Vagina (tissue), 2 donors: ENCODE data around the gene UBE2F.
"Not testable (repeated sequence)": the region's sequence is repeated elsewhere in the genome, so short reads cannot be mapped to it uniquely, and the experiment has no call there.

Experiments used
- POLR2A ChIP-seq, 2 donors: fragments of 450-650 bp; IDR thresholded peaks; one replicate each; pipeline ENCODE4 v1.6.1; 2017; ENCODE audit warnings: antibody characterized with exemption in 2 of 2, mild to moderate bottlenecking in 2 of 2, moderate library complexity in 2 of 2
- TF ChIP-seq, protein P1 (sequence below), 3 experiments: fragments of 450-650 bp in 2 of 3; fragments of 200-600 bp in 1 of 3; sonication (generic) in 1 of 3; IDR thresholded peaks; one replicate each; pipeline ENCODE4 v1.5.1; 2017 to 2019; ENCODE audit warnings: antibody characterized with exemption in 3 of 3, mild to moderate bottlenecking in 2 of 3, moderate library complexity in 2 of 3

DNA sequence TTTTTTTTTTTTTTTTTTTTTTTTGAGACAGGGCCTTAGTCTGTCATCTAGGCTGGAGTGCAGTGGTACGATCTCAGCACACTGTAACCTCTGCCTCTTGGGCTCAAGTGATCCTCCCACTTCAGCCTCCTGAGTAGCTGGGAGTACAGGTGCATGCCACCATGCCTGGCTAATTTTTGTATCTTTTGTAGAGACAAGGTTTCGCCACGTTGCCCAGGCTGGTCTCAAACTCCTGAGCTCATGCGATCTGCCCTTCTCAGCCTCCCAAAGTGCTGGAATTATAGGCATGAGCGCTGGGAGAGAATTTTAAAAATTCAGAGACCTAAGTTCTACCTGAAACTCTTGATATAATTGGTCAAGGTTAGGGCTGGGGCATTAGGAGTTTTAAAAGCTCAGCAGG is 14.8 kb downstream of the UBE2F start:
- TF ChIP-seq, protein P1, sequence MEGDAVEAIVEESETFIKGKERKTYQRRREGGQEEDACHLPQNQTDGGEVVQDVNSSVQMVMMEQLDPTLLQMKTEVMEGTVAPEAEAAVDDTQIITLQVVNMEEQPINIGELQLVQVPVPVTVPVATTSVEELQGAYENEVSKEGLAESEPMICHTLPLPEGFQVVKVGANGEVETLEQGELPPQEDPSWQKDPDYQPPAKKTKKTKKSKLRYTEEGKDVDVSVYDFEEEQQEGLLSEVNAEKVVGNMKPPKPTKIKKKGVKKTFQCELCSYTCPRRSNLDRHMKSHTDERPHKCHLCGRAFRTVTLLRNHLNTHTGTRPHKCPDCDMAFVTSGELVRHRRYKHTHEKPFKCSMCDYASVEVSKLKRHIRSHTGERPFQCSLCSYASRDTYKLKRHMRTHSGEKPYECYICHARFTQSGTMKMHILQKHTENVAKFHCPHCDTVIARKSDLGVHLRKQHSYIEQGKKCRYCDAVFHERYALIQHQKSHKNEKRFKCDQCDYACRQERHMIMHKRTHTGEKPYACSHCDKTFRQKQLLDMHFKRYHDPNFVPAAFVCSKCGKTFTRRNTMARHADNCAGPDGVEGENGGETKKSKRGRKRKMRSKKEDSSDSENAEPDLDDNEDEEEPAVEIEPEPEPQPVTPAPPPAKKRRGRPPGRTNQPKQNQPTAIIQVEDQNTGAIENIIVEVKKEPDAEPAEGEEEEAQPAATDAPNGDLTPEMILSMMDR (IDR thresholded peaks at IDR 0.05): not testable (repeated sequence)
- TF ChIP-seq POLR2A (IDR thresholded peaks at IDR 0.05): not testable (repeated sequence)
